Heart right ventricle (tissue), 16 donors: Measurements from ENCODE around the gene FAM20A. TPM values are rescaled to one million over a fixed set of nuclear protein-coding genes. Genes with fewer than 3 reads are reported as not detected.
A peak's percentile ranks its signal among the peaks of the same experiment; 100 is the strongest.

ENCODE experiments used
- ATAC-seq, 8 donors: fragments of 200-7000 bp; cut with Tn5 transposase; one replicate each; pipeline ENCODE4 v1.9.1; 2020; ENCODE audit warnings: mild to moderate bottlenecking in 8 of 8, moderate library complexity in 8 of 8, moderate number of reproducible peaks in 1 of 8
- DNase-seq, 2 donors: peaks; one replicate each; pipeline ENCODE4 v3.0.0-alpha.2; 2020
- H3K27ac ChIP-seq, 10 donors: fragments of 200-600 bp; sonication (generic) in 2 of 10; one replicate each; pipeline versions ENCODE4 v1.5.0 to v1.8.0; 2020 to 2022; ENCODE audit warnings: mild to moderate bottlenecking in 3 of 10
- H3K27me3 ChIP-seq, 7 donors: fragments of 200-600 bp; one replicate each; pipeline ENCODE4 v1.8.0; 2021 to 2022; ENCODE audit warnings: mild to moderate bottlenecking in 2 of 7
- H3K36me3 ChIP-seq, 9 donors: fragments of 200-600 bp; sonication (generic) in 1 of 9; one replicate each; pipeline versions ENCODE4 v1.5.0 to v1.8.0; 2020 to 2022; ENCODE audit warnings: mild to moderate bottlenecking in 2 of 9
- H3K4me1 ChIP-seq, 9 donors: fragments of 200-600 bp; sonication (generic) in 1 of 9; one replicate each; pipeline versions ENCODE4 v1.5.0 to v1.8.0; 2020 to 2022; ENCODE audit warnings: mild to moderate bottlenecking in 4 of 9
- H3K4me3 ChIP-seq, 10 donors: fragments of 200-600 bp; sonication (generic) in 2 of 10; one replicate each; pipeline versions ENCODE4 v1.5.0 to v1.8.0; 2020 to 2022; ENCODE audit warnings: mild to moderate bottlenecking in 7 of 10, moderate library complexity in 2 of 10
- H3K9me3 ChIP-seq, 11 donors: fragments of 200-600 bp in 10 of 11; sonication (generic) in 2 of 11; one replicate each; pipeline versions ENCODE4 v1.5.0 to v1.8.0; 2013 to 2022; ENCODE audit warnings: mild to moderate bottlenecking in 2 of 11, control low read depth in 1 of 11, moderate library complexity in 1 of 11
- CTCF ChIP-seq, 9 donors: fragments of 200-600 bp; sonication (generic) in 2 of 9; IDR thresholded peaks; one replicate each; pipeline versions ENCODE4 v1.5.0 to v1.8.0; 2021 to 2022; ENCODE audit warnings: antibody characterized with exemption in 9 of 9, mild to moderate bottlenecking in 5 of 9, moderate library complexity in 1 of 9
- WGBS, 2 donors: extraction: QIAGEN DNeasy Blood & Tissue Kit; methylation state at CpG; one replicate each; pipeline ENCODE4 v1.1.7; 2013; ENCODE audit warnings: inconsistent platforms in 1 of 2; 5-methylcytosine and 5-hydroxymethylcytosine counted together
- intact Hi-C, 10 donors: fragments of 100-400 bp; cut with DNase I; formaldehyde crosslinking; loops; one replicate each; pipeline versions ENCODE4 v1.11.1 to v1.14.2; 2022
- polyA plus RNA-seq, 2 donors: library from polyadenylated mRNA; stranded (reverse); fragments of 200-250 nt; gene quantifications; one replicate each; pipeline ENCODE4 v1.2.3, GENCODE V29; 2013
- total RNA-seq, 10 donors: library from RNA; stranded (reverse); fragmentation: NEBNext Ultra II Directional in 3 of 10; extraction: Animal tissue kit (Norgen Biotek cat#: 25700) in 3 of 10; gene quantifications; one replicate each; pipeline versions ENCODE4 v1.2.1 to v1.2.4, GENCODE V29; 2021 to 2023
- donor health status: Arrhythmogenic right ventricular cardiomyopathy.
- donor health status: ischemic (EF 13 %, LVEDD 7.1; RV severe dilation, severe dysfunction).
- donor health status: healthy with polysubstance abuse.
- donor health status: DM: no; HTN: yes; CAD: no.
- donor health status: DM: no; HTN: no; CAD: no.
- donor health status: ischemic (EF 25% LVEDD 6.9; RV normal size, moderate dysfunction).
- donor health status: ischemic (EF 25% LVEDD 5.7; RV mildly dilated, moderate dysfunction).
- donor health status: healthy.
- donor health status: DM: yes; HTN: yes; CAD: no.
- donor health status: Ischemic cardiomyopathy.
- donor health status: ischemic (EF 35%, LVEDD 5.7; RV mildly dilated, moderate dysfunction).
- donor health status: nonischemic (EF 11% LVEDD 7.7; RV severe dilation, severe dysfunction).
- donor health status: DM: yes; HTN: yes; CAD: no.
- donor health status: PGD.
- donor health status: ischemic (EF 29% LVEDD 5.4; RV normal size, mild dysfunction).
- donor health status: nonischemic (EF 23%, LVEDD 6.1; RV moderate dilation, normal function).

The FAM20A gene
- total and polyA plus RNA-seq, 12 donors: 3.1 to 18.1 (median 7.7) TPM

GRCh38 chr17:68570526-68570925 lies 30.6 kb downstream of the FAM20A start:
- Histone ChIP-seq H3K27me3 (no peaks in the 10 kb centered on the region), H3K36me3 (peaks cover 0 to 3% (median 0%) of the 10 kb centered on the region in 9 donors), H3K9me3 (no peaks in the 10 kb centered on the region), H3K27ac (no peak overlapping the region), H3K4me3 (no peak overlapping the region), H3K4me1 (peaks cover 0 to 52% (median 4%) of the 10 kb centered on the region in 9 donors)
- intact Hi-C loops: no loop called here
- ATAC-seq (no peak), DNase-seq (no peak)
- TF ChIP-seq CTCF (IDR thresholded peaks at IDR 0.05): no peak
- 55 to 57% methylated on average over 1 of the region's 1 CpG for WGBS, 2 donors

- no peak for DNase-seq
- H3K27ac ChIP-seq: no peak overlapping the region
- no peaks in the 10 kb centered on the region for H3K27me3 ChIP-seq
- H3K36me3 ChIP-seq: peaks cover 0 to 3% (median 0%) of the 10 kb centered on the region in 9 donors
- no peak for ATAC-seq
- TF ChIP-seq CTCF (IDR thresholded peaks at IDR 0.05): no peak
- intact Hi-C loops: no loop called here
- no peaks in the 10 kb centered on the region for H3K9me3 ChIP-seq
- H3K4me1 ChIP-seq: peaks cover 0 to 54% (median 4%) of the 10 kb centered on the region in 9 donors
- H3K4me3 ChIP-seq: no peak overlapping the region
These were observed 31.8 kb downstream of the FAM20A start for GRCh38 chr17:68569346-68569745.

- intact Hi-C loops: no loop called here
- H3K4me1 ChIP-seq: peaks cover 0 to 49% (median 4%) of the 10 kb centered on the region in 9 donors
- no peak overlapping the region for H3K27ac ChIP-seq
- no peak overlapping the region for H3K4me3 ChIP-seq
- ATAC-seq: no peak
- no peaks in the 10 kb centered on the region for H3K9me3 ChIP-seq
- WGBS, 2 donors: 84 to 86% methylated on average over 2 of the region's 2 CpGs
- H3K27me3 ChIP-seq: no peaks in the 10 kb centered on the region
- DNase-seq: no peak
- TF ChIP-seq CTCF (IDR thresholded peaks at IDR 0.05): no peak
- H3K36me3 ChIP-seq: peaks cover 0 to 3% (median 0%) of the 10 kb centered on the region in 9 donors
These were observed 32.6 kb downstream of the FAM20A start for GRCh38 chr17:68568581-68568980.

GRCh38 chr17:68567581-68567980 lies 33.6 kb downstream of the FAM20A start:
- H3K9me3 ChIP-seq: no peaks in the 10 kb centered on the region
- intact Hi-C loops: no loop called here
- 96% methylated on average over 8 of the region's 8 CpGs for WGBS, 2 donors
- H3K4me3 ChIP-seq: no peak overlapping the region
- peaks cover 0 to 40% (median 4%) of the 10 kb centered on the region in 9 donors for H3K4me1 ChIP-seq
- H3K27ac ChIP-seq: peak overlapping the region in 1 of 10 donors; percentile 72
- peaks cover 0 to 3% (median 0%) of the 10 kb centered on the region in 9 donors for H3K36me3 ChIP-seq
- no peaks in the 10 kb centered on the region for H3K27me3 ChIP-seq
- TF ChIP-seq CTCF (IDR thresholded peaks at IDR 0.05): no peak
- DNase-seq: no peak
- no peak for ATAC-seq
